GM19193 (cell line): ENCODE measurements around the gene ST6GAL1.

Experiments
- POLR2A ChIP-seq: IDR thresholded peaks from 4 replicates; pipeline ENCODE4 v1.6.1; 2011; ENCODE audit not compliant: insufficient read depth, insufficient read length; ENCODE audit errors: extremely low read depth

ST6GAL1 gene

DNA sequence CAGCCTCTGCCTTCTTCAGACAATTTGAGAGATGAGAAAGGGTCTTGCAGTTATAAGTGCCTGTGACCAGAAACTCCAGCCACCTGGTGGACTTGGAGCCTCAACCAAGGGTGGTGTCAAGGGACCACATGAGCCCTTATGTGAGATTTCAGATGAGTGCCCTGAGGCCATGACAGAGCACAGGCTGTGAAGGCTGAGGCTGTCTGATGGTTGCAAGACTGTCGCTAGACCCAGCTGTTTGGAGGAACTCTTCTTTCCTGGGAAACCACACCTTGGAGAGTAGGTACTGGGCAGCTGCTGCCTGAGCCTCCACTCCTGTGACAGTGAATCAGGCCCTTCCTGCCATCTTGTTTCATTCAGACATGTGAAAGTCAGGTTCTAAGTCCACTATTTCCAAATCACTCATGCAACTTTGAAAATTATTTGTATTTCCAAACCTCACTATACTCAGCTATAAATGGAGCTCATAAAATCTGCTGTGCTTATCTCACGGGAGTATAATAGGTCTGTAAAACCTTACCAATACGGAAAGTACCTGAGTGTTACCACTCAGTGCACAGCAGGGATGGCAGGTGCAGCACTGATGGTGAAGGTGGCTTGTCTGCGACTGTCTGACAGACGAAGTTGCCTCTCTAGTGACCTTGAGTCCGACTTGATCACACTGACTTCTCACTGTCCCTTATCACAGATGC, 109.5 kb downstream of the ST6GAL1 start:
- peak; percentile 29 for TF ChIP-seq POLR2A

DNA sequence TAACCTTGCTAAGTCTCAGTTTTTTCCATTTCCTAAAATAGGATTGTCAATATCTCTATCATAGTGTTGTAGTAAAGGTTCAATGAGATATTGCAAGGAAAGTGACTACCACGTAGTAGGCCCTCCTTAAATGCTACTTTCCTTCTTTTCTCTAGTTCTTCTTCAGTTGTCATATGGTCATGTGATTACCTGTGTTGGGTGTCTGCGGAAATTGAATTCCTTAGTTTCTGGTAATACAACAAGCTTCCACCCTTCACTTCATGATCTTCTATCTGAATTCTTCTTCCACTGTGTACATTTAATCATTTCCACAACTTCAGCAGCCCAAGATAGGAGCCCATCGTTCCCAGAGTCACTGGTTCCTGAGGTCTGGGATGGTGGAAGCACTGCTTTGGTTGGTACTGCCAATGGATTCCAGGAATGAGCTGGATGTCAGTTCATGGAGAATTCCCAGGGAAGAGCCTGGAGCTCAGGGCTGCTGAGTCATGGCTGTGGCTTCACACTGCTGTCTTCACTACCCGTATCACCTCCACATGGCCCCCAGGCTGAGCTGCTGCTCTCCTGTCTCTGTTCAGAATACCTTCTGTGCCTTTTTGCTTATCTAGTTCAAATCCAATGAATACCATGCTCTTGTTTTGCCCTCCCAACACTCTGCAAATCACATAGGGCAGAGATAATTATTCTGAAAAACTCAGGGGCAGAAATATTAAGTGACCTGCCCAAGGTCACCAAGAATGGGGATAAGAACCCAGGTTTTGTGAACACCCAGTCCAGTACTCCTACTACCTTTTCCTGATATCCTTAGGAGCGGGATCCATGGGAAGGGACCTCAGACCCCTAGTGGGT, 110.4 kb downstream of the ST6GAL1 start:
- no peak for TF ChIP-seq POLR2A

DNA sequence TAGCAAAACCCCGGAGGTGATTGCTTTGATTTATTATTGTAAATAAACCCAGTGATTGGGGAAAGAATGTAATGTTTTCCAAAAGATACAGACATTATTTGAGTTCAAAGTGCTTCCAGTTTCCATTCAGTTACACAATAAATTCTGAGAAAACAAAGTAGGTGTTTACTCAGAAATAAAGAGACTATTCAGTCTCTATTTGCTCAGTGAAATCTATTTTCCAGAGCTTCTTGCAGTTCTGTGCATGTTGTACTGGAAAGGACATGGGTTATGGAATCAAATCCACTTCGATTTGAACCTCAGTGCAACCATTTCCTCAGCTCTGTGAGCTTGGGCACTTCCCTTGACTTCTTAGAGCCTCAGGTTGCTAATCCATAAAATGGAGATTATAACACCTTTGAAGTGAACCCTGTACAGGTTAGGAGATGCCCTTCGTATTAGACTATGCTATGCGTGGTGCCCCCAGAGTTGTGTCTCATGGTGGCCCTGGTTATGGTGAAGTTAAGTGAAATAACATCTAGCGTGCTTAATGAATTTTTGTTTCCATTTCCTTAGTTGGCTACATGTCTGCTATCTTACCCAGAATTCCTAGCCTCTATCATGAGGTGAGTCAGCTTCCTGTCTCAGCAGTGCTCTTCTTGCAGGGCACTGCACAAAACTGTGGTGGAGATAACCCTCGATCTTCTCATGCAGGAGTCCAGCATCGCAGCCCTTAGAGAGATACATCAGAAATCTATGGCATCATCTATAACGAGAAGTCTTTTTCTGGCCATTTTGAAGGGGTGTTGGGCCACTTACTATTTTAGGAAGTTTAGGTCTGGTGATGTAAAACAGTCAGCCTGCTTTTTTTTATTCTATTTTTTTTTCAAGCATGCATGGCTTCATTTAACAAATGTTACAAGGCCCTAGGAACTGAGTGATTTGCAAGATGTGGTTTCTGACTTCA, 111.3 kb downstream of the ST6GAL1 start:
- no peak for TF ChIP-seq POLR2A

DNA sequence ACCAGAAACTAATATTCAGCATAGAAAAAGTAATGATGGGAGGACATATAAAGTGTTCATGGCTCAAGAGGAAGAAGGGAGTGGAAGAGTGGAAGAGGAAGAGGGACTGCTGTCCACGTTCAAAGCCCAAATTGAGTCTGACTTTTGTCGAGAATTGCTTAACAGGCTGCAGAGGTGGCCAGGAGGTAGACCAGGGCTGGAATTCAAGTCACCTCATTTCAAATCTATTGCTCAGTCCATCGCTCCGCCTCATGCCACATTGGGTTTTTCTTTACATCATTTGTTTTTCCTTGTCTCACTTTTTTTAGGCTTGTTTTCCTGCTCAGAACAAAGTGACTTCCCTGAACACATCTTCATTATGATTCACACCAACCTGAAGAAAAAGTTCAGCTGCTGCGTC, 112.0 kb downstream of the ST6GAL1 start:
- TF ChIP-seq POLR2A = no peak

DNA sequence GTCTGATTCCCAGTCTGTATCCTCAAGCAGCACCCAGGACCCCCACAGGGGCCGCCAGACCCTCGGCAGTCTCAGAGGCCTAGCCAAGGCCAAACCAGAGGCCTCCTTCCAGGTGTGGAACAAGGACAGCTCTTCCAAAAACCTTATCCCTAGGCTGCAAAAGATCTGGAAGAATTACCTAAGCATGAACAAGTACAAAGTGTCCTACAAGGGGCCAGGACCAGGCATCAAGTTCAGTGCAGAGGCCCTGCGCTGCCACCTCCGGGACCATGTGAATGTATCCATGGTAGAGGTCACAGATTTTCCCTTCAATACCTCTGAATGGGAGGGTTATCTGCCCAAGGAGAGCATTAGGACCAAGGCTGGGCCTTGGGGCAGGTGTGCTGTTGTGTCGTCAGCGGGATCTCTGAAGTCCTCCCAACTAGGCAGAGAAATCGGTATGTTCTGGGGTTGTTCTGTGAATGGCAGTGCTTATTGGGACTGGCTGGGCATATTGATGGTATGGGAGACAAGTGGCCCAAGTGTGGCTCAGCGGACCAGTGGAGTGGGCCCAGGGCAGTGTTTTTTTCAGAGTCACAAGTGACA, 112.6 kb downstream of the ST6GAL1 start:
- peak; percentile 34 for TF ChIP-seq POLR2A

DNA sequence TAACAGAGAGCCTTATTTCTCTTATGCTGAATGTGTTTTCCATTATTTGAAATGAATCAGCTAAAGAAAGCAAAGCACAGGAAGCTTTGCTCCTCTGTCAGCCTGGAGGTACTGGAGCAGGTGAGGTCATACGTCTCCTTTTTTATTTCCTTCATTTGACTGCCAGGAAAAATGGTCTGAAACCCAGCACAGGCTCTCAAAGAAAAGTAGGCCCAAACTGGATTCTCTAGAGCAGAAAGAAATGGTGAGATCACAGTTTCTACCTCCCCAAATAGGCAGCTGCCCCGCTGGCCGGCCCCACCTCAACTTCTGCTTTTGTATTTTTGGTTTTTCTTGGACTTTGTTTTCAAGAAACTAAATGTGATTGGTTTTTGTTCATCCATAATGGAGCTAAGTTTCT, 113.9 kb downstream of the ST6GAL1 start:
- no peak for TF ChIP-seq POLR2A

DNA sequence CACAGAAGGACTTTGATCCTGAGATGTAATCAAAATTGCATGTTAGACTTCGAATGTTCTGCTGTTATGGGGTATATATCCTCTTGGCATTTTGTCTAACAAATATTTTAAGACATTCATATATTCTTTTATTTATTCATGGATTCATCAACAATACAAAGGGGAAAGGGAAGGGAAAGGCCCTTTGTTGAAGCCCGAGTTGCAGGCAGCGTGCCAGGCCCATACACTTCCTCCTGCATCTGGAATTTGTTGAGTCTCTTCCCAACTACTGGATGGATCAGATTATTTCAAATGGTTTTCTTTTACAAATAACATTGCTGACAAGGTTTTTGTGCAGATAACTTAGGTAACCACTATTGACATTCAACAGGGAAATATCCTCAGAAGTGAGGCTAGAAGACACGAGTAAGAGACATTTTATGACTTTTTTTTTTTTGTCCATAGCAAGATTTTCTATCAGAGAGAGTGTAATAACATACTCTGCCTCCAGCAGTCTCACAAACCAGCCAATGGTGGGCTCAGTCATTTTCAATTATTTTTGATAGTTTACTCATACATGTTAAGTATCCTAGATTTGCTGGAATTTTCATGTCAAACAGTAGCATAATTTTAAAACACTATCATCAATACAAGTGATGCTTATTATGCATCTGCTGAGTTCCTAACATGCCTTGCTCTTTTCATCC, 114.7 kb downstream of the ST6GAL1 start:
- no peak for TF ChIP-seq POLR2A

DNA sequence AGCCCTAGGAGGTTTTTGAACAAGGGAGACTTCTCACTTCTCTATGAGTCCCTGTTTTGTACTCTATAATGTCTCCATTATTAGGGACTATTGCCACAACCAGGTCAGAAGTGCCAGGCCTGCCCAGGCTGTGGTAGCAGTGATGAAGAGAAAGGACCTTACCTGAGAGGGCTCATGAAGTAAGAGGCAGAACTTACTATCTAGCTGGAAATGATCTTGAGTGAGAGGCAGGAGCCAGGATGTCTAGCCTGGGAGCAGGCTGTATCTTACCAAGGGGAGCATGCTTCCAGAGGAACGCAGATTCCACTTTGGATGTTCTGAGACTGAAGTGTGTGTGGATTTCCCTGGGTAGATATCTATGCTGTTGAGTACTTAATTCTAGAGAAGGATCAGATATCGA, 115.7 kb downstream of the ST6GAL1 start:
- TF ChIP-seq POLR2A = no peak

DNA sequence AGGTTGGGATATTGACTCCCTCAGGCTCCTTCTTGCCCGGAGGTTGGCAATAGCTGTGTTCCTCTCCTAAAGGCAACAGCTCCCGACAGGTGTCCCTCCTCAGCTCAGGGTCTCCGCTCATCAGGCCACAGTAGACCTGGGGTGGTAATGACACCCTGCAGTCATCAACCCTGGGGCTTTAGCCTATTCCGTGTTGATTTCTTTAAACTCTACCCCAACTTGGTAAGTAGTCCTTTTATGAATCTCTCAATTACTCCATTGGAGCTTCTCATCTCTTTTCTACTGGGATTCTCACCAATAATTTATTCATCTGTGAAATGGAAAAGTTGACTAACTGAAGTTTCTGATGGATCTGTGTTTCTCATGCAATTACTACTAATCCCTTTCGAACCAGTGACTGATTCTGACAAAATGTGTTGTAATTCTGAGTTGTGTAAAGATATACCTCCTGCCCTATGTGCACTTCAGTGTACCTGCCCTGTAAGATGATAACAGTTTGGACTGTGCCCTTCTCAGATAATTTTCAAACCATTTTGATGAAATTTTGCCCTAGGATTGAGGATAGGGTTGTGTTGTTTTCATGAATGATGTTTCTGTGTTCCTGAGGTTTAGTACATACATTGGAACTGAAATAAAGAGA, 119.3 kb downstream of the ST6GAL1 start:
- no peak for TF ChIP-seq POLR2A

DNA sequence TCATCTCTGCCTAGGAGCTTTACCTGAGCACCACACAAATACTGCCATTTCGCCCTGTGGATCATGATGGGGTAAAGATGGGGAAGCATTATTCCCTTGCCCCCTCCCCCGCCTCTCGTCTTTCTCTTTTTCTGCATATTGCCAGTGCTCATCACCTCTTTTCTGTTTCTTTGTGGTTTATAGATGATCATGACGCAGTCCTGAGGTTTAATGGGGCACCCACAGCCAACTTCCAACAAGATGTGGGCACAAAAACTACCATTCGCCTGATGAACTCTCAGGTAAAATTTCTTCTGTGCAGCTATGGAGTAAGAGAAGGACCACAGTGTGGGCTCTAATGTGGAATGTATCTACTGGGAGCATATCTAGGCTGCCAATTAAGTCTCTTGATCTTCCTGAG, 120.7 kb downstream of the ST6GAL1 start:
- no peak for TF ChIP-seq POLR2A

DNA sequence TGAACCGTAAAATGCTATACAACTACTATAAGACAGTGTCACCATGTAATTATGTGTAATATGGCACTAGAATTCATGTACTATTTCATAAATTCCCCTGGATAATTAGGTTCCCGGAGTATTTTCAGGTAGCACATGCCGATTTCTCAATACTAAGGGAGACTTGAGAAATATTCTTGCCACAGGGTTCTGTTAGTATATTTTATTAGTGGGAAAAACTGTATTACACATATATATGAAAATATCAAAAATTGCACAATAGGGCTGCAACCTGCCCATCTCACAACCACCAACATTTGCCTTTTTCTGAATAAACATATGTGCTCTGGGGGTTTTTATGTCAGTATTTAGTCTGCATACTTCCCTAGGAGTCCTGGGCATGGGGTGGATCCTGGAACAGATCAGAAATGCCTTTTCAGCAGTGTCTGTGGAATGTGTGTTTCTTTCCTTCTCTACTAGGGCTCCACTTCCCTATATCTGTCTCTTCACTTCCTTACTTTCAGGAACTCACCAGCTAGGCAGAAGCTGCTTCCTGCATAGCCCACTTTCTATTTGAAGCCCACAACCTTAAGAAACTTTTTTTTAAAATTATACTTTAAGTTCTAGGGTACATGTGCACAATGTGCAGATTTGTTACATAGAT, 121.5 kb downstream of the ST6GAL1 start:
- TF ChIP-seq POLR2A = no peak

DNA sequence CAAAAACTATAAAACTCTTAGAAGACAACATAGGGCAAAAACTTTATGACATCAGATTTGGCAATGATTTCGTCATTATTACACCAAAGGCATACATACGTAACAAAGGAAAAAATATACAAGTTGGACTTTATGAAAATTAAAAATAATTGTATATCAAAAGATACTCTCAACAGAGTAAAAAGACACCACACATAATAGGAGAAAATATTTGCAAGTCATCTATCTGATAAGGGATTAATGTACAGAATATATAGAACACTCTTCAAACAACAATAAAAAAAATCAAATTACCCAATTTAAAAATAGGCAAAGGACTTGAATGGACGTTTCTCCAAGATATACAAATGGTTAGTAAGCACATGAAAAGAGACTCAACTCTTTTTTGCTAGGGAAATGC, 131.4 kb downstream of the ST6GAL1 start:
- no peak for TF ChIP-seq POLR2A

DNA sequence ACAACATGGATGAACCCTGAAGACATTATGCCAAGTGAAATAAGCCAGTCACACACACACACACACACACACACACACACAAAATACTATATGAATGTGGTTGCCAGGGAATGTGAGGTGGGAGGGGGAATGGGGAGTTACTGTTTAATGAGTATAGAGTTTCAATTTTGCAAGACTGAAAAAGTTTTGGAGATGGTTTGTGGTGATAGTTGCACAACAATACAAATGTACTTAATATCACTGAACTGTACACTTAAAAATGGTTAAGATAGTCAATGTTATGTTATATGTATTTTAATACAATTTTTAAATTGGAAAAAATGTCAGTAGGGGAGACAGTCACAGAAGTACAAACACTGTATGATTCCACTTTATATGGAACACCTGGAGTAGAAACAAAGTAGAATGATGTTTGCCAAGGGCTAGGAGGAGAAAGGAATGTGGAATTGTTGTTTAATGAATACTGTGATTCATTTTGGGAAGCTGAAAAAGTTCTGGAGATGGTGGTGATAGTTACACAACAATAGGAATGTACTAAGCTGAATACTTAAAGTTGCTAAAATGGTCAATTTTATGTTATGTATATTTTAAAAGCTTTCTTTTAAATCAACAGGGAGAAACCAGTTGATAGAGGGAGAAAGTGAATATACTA, 132.3 kb downstream of the ST6GAL1 start:
- no peak for TF ChIP-seq POLR2A
